Glutamatergic neuron (in vitro differentiated cells): ENCODE data around the gene PIP4K2A. TPM values are rescaled to one million over a fixed set of nuclear protein-coding genes. Genes with fewer than 3 reads are reported as not detected.

Experiments used
- DNase-seq: peaks from one replicate; pipeline ENCODE4 v3.0.0; 2022
- H3K27ac Mint-ChIP-seq: one replicate; pipeline ENCODE4 v1.8.0; 2020; ENCODE audit warnings: mild to moderate bottlenecking, mixed read lengths, inconsistent platforms; ENCODE audit not compliant: unreplicated experiment
- H3K27me3 Mint-ChIP-seq: one replicate; pipeline ENCODE4 v1.8.0; 2020; ENCODE audit warnings: mild to moderate bottlenecking, moderate library complexity, mixed read lengths, inconsistent platforms; ENCODE audit not compliant: unreplicated experiment
- H3K36me3 Mint-ChIP-seq: one replicate; pipeline ENCODE4 v1.8.0; 2020; ENCODE audit warnings: mild to moderate bottlenecking, mixed read lengths, inconsistent platforms; ENCODE audit not compliant: unreplicated experiment
- H3K4me1 Mint-ChIP-seq: one replicate; pipeline ENCODE4 v1.8.0; 2020; ENCODE audit warnings: mild to moderate bottlenecking, low read depth, mixed read lengths, inconsistent platforms; ENCODE audit not compliant: unreplicated experiment
- H3K4me3 Mint-ChIP-seq: one replicate; pipeline ENCODE4 v1.8.0; 2020; ENCODE audit warnings: mild to moderate bottlenecking, mixed read lengths, inconsistent platforms; ENCODE audit not compliant: unreplicated experiment
- H3K9me3 Mint-ChIP-seq: one replicate; pipeline ENCODE4 v1.8.0; 2020; ENCODE audit warnings: mild to moderate bottlenecking, moderate library complexity, mixed read lengths, inconsistent platforms; ENCODE audit not compliant: unreplicated experiment
- total RNA-seq: library from RNA; stranded (reverse); fragmentation: NEBNext Ultra II Directional; extraction: Animal tissue kit (Norgen Biotek cat#: 25700); gene quantifications from one replicate; pipeline ENCODE4 v1.2.1, GENCODE V29; 2021; ENCODE audit not compliant: unreplicated experiment
- TF ChIP-seq, protein P1 (sequence below): fragments of 200-600 bp; sonication (generic); IDR thresholded peaks from one replicate; pipeline ENCODE4 v1.5.0; 2021; ENCODE audit not compliant: partially characterized antibody, unreplicated experiment

The PIP4K2A gene
- total RNA-seq, 1 donor from 2014 or later: 20.7 TPM

GRCh38 chr10:22581461-22581860 lies 132.9 kb downstream of the PIP4K2A start:
- no peaks in the 10 kb centered on the region for H3K27me3 Mint-ChIP-seq
- H3K9me3 Mint-ChIP-seq: no peaks in the 10 kb centered on the region
- no peak for DNase-seq
- H3K27ac Mint-ChIP-seq: no peak overlapping the region
- TF ChIP-seq, protein P1, sequence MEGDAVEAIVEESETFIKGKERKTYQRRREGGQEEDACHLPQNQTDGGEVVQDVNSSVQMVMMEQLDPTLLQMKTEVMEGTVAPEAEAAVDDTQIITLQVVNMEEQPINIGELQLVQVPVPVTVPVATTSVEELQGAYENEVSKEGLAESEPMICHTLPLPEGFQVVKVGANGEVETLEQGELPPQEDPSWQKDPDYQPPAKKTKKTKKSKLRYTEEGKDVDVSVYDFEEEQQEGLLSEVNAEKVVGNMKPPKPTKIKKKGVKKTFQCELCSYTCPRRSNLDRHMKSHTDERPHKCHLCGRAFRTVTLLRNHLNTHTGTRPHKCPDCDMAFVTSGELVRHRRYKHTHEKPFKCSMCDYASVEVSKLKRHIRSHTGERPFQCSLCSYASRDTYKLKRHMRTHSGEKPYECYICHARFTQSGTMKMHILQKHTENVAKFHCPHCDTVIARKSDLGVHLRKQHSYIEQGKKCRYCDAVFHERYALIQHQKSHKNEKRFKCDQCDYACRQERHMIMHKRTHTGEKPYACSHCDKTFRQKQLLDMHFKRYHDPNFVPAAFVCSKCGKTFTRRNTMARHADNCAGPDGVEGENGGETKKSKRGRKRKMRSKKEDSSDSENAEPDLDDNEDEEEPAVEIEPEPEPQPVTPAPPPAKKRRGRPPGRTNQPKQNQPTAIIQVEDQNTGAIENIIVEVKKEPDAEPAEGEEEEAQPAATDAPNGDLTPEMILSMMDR: no peak
- H3K36me3 Mint-ChIP-seq: no peaks in the 10 kb centered on the region
- no peak overlapping the region for H3K4me3 Mint-ChIP-seq
- peaks cover 6% of the 10 kb centered on the region for H3K4me1 Mint-ChIP-seq

DNA sequence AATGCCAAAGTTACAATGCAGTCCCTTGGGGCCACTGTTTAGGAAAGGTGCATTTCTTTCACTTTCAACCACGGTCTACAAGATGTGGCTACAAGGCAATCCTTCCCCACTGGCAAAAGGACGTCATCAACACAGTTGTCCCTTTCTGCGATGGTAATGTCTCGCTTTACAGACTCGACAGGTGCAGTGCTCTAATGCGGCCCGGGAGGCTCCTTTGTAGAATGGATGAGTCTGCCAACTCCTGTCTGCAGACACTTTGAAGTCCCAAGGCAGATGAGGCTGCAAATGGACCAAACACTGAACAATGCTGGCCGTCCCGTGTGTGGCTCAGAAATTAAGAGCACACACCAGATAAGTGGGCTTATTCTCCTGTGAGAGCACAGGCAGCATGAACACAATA lies 133.7 kb downstream of the PIP4K2A start:
- no peak overlapping the region for H3K27ac Mint-ChIP-seq
- no peaks in the 10 kb centered on the region for H3K36me3 Mint-ChIP-seq
- no peaks in the 10 kb centered on the region for H3K9me3 Mint-ChIP-seq
- peaks cover 6% of the 10 kb centered on the region for H3K4me1 Mint-ChIP-seq
- TF ChIP-seq, protein P1: no peak
- H3K4me3 Mint-ChIP-seq: no peak overlapping the region
- H3K27me3 Mint-ChIP-seq: no peaks in the 10 kb centered on the region
- no peak for DNase-seq

- TF ChIP-seq, protein P1: no peak
- H3K9me3 Mint-ChIP-seq: no peaks in the 10 kb centered on the region
- peaks cover 6% of the 10 kb centered on the region for H3K4me1 Mint-ChIP-seq
- no peak for DNase-seq
- no peak overlapping the region for H3K27ac Mint-ChIP-seq
- H3K4me3 Mint-ChIP-seq: no peak overlapping the region
- no peaks in the 10 kb centered on the region for H3K36me3 Mint-ChIP-seq
- peaks cover 3% of the 10 kb centered on the region for H3K27me3 Mint-ChIP-seq
Measured at GRCh38 chr10:22579826-22580225, 134.6 kb downstream of the PIP4K2A start.

GRCh38 chr10:22573820-22574569 lies 140.4 kb downstream of the PIP4K2A start:
- Mint-ChIP-seq H3K27ac (no peak overlapping the region), H3K9me3 (no peaks in the 10 kb centered on the region), H3K27me3 (peaks cover 3% of the 10 kb centered on the region), H3K4me1 (peaks cover 6% of the 10 kb centered on the region), H3K4me3 (no peak overlapping the region), H3K36me3 (no peaks in the 10 kb centered on the region)
- DNase-seq: no peak
- TF ChIP-seq, protein P1: peak; percentile 22

GRCh38 chr10:22570733-22571430 lies 143.5 kb downstream of the PIP4K2A start:
- Mint-ChIP-seq H3K27ac (no peak overlapping the region), H3K4me3 (no peak overlapping the region), H3K36me3 (no peaks in the 10 kb centered on the region), H3K9me3 (no peaks in the 10 kb centered on the region), H3K4me1 (no peaks in the 10 kb centered on the region), H3K27me3 (peaks cover 5% of the 10 kb centered on the region)
- TF ChIP-seq, protein P1: no peak
- no peak for DNase-seq
